Neural progenitor cell (in vitro differentiated cells): ENCODE measurements around the gene S100A2. TPM values are rescaled to one million over a fixed set of nuclear protein-coding genes. Genes with fewer than 3 reads are reported as not detected.
A peak's percentile ranks its signal among the peaks of the same experiment; 100 is the strongest.

Experiments
- DNase-seq: peaks from one replicate; pipeline ENCODE4 v3.0.0-alpha.2; 2016; ENCODE audit warnings: low spot score
- H2AFZ ChIP-seq: fragments of 200-600 bp; sonication (generic); replicated peaks from 2 replicates; pipeline ENCODE4 v1.6.1; 2016; ENCODE audit warnings: antibody characterized with exemption
- H3F3A ChIP-seq: fragments of 200-600 bp; sonication (generic); 2 replicates; pipeline ENCODE4 v1.6.1; 2016; ENCODE audit warnings: antibody characterized with exemption, low read depth
- H3K27ac ChIP-seq: fragments of 200-600 bp; sonication (generic); 2 replicates; pipeline ENCODE4 v1.5.1; 2016; ENCODE audit warnings: mild to moderate bottlenecking
- H3K27me3 ChIP-seq: fragments of 200-600 bp; sonication (generic); 2 replicates; pipeline ENCODE4 v1.6.1; 2016; ENCODE audit warnings: mild to moderate bottlenecking, moderate library complexity
- H3K36me3 ChIP-seq: fragments of 200-600 bp; sonication (generic); 2 replicates; pipeline ENCODE4 v1.5.1; 2016
- H3K4me1 ChIP-seq: fragments of 200-600 bp; sonication (generic); 2 replicates; pipeline ENCODE4 v1.6.1; 2016; ENCODE audit warnings: mixed run types
- H3K4me2 ChIP-seq: fragments of 200-600 bp; sonication (generic); 2 replicates; pipeline ENCODE4 v1.6.1; 2016
- H3K4me3 ChIP-seq: fragments of 200-600 bp; sonication (generic); 2 replicates; pipeline ENCODE4 v1.5.1; 2016
- H3K79me2 ChIP-seq: fragments of 200-600 bp; sonication (generic); 2 replicates; pipeline ENCODE4 v1.6.1; 2016; ENCODE audit warnings: low read depth
- H3K9ac ChIP-seq: fragments of 200-600 bp; sonication (generic); 2 replicates; pipeline ENCODE4 v1.6.1; 2016
- H3K9me3 ChIP-seq: fragments of 200-600 bp; sonication (generic); 2 replicates; pipeline ENCODE4 v1.5.1; 2016; ENCODE audit warnings: low read depth
- H4K20me1 ChIP-seq: fragments of 200-600 bp; sonication (generic); 2 replicates; pipeline ENCODE4 v1.6.1; 2016; ENCODE audit warnings: low read depth
- H3K27ac Mint-ChIP-seq: 3 replicates; pipeline ENCODE4 v1.8.0; 2021; ENCODE audit warnings: mixed read lengths
- H3K27me3 Mint-ChIP-seq: 2 replicates; pipeline ENCODE4 v1.8.0; 2022; ENCODE audit warnings: low read depth, mild to moderate bottlenecking, inconsistent platforms, moderate library complexity, mixed read lengths; ENCODE audit not compliant: insufficient read depth
- H3K36me3 Mint-ChIP-seq: 3 replicates; pipeline ENCODE4 v1.8.0; 2021; ENCODE audit warnings: mixed read lengths
- H3K4me1 Mint-ChIP-seq: 3 replicates; pipeline ENCODE4 v1.8.0; 2021; ENCODE audit warnings: mixed read lengths
- H3K4me3 Mint-ChIP-seq: 3 replicates; pipeline ENCODE4 v1.8.0; 2021; ENCODE audit warnings: mild to moderate bottlenecking, moderate library complexity, mixed read lengths
- H3K9me3 Mint-ChIP-seq: 3 replicates; pipeline ENCODE4 v1.8.0; 2020; ENCODE audit warnings: mixed read lengths
- CTCF ChIP-seq: fragments of 200-600 bp; sonication (generic); IDR thresholded peaks from 2 replicates; pipeline ENCODE4 v1.5.1; 2017; ENCODE audit warnings: antibody characterized with exemption, mild to moderate bottlenecking
- EZH2 ChIP-seq: fragments of 200-600 bp; sonication (generic); IDR thresholded peaks from 2 replicates; pipeline ENCODE4 v1.6.1; 2017; ENCODE audit warnings: antibody characterized with exemption, mild to moderate bottlenecking, moderate library complexity
- EZH2phosphoT487 ChIP-seq: fragments of 200-600 bp; sonication (generic); IDR thresholded peaks from 2 replicates; pipeline ENCODE4 v1.6.1; 2017; ENCODE audit warnings: antibody characterized with exemption
- total RNA-seq: library from RNA; depleted of rRNA; stranded (reverse); fragments of >200 nt; gene quantifications from 2 replicates; pipeline ENCODE4 v1.2.3, GENCODE V29; 2015; ENCODE audit warnings: low replicate concordance

Gene S100A2
- total RNA-seq, 1 donor from 2014 or later: not detected

- Histone ChIP-seq H3K4me3 (no peak overlapping the region), H3K4me1 (peaks cover 30% of the 10 kb centered on the region), H3K9me3 (no peaks in the 10 kb centered on the region), H3K36me3 (no peaks in the 10 kb centered on the region), H3K27ac (no peak overlapping the region), H2AFZ (no peak overlapping the region), H3K4me2 (peak overlapping the region; percentile 24), H4K20me1 (no peaks in the 10 kb centered on the region), H3F3A (no peaks in the 10 kb centered on the region), H3K79me2 (no peaks in the 10 kb centered on the region), H3K9ac (no peak overlapping the region), H3K27me3 (no peaks in the 10 kb centered on the region)
- no peak for DNase-seq
- Mint-ChIP-seq H3K4me3 (no peak overlapping the region), H3K4me1 (peaks cover 79% of the 10 kb centered on the region), H3K27ac (peak overlapping the region; percentile 84), H3K36me3 (no peaks in the 10 kb centered on the region), H3K9me3 (peaks cover 4% of the 10 kb centered on the region), H3K27me3 (peaks cover 20% of the 10 kb centered on the region)
- TF ChIP-seq EZH2phosphoT487: no peak
- no peak for TF ChIP-seq CTCF
- no peak for TF ChIP-seq EZH2
These were observed 19.3 kb downstream of the S100A2 start for GRCh38 chr1:153546371-153546770.

GRCh38 chr1:153545067-153546055 lies 20.3 kb downstream of the S100A2 start, which contains the start of gene S100A4:
TSS of gene S100A4 (minus strand) at chr1:153545806. CDS start at chr1:153544794, 1,012 bp downstream.
- no peaks in the 10 kb centered on the region for H4K20me1 ChIP-seq
- no peaks in the 10 kb centered on the region for H3K79me2 ChIP-seq
- Mint-ChIP-seq H3K27me3 (peaks cover 20% of the 10 kb centered on the region), H3K36me3 (no peaks in the 10 kb centered on the region), H3K27ac (peak within 1 kb of the TSS; percentile 98), H3K4me3 (peak within 1 kb of the TSS; percentile 74), H3K9me3 (peaks cover 4% of the 10 kb centered on the region), H3K4me1 (peaks cover 77% of the 10 kb centered on the region)
- H3K4me3 ChIP-seq: no peak within 1 kb of the TSS
- H3K4me2 ChIP-seq: peak within 1 kb of the TSS; percentile 52
- peak within 1 kb of the TSS; percentile 68 for H2AFZ ChIP-seq
- H3F3A ChIP-seq: no peaks in the 10 kb centered on the region
- H3K9ac ChIP-seq: no peak within 1 kb of the TSS
- no peaks in the 10 kb centered on the region for H3K9me3 ChIP-seq
- no peak within 1 kb of the TSS for H3K27ac ChIP-seq
- peaks cover 30% of the 10 kb centered on the region for H3K4me1 ChIP-seq
- no peaks in the 10 kb centered on the region for H3K27me3 ChIP-seq
- DNase-seq: peak; percentile 91
- no peak for TF ChIP-seq CTCF
- TF ChIP-seq EZH2: no peak
- no peak for TF ChIP-seq EZH2phosphoT487
- no peaks in the 10 kb centered on the region for H3K36me3 ChIP-seq

- Histone ChIP-seq H4K20me1 (no peaks in the 10 kb centered on the region), H3K4me2 (peak overlapping the region; percentile 52), H3K79me2 (no peaks in the 10 kb centered on the region), H3F3A (no peaks in the 10 kb centered on the region), H3K27ac (no peak overlapping the region), H2AFZ (peak overlapping the region; percentile 17), H3K9me3 (no peaks in the 10 kb centered on the region), H3K27me3 (no peaks in the 10 kb centered on the region), H3K4me1 (peaks cover 30% of the 10 kb centered on the region), H3K36me3 (no peaks in the 10 kb centered on the region), H3K4me3 (no peak overlapping the region), H3K9ac (no peak overlapping the region)
- peaks cover 4% of the 10 kb centered on the region for H3K9me3 Mint-ChIP-seq
- H3K4me3 Mint-ChIP-seq: peak overlapping the region; percentile 55
- H3K27ac Mint-ChIP-seq: peak overlapping the region; percentile 97
- DNase-seq: no peak
- H3K4me1 Mint-ChIP-seq: peaks cover 75% of the 10 kb centered on the region
- no peak for TF ChIP-seq EZH2phosphoT487
- TF ChIP-seq CTCF: no peak
- no peak for TF ChIP-seq EZH2
- peaks cover 19% of the 10 kb centered on the region for H3K27me3 Mint-ChIP-seq
- H3K36me3 Mint-ChIP-seq: no peaks in the 10 kb centered on the region
These were observed 21.1 kb downstream of the S100A2 start for GRCh38 chr1:153544453-153545066.
